ENCODE results near the gene BEGAIN.
"Not testable (repeated sequence)": the region's sequence is repeated elsewhere in the genome, so short reads cannot be mapped to it uniquely, and the experiment has no call there.

Gene BEGAIN

DNA sequence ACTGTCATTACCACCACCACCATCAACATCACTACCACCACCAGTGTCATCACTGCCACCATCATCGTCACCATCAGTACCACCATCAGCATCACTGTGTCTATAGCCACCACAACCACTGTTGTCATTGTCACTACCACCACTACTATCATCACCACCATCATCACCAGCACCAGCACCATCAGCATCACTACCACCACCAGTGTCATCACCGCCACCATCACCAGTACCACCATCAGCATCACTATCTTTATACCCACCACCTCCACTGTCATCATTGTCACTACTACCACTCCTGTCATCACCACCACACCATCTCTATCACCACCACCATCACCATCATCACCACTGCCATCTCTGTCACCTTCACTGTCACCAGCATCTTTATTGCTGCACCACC lies 60.6 kb downstream of the BEGAIN start:
- no peak for DNase-seq

DNA sequence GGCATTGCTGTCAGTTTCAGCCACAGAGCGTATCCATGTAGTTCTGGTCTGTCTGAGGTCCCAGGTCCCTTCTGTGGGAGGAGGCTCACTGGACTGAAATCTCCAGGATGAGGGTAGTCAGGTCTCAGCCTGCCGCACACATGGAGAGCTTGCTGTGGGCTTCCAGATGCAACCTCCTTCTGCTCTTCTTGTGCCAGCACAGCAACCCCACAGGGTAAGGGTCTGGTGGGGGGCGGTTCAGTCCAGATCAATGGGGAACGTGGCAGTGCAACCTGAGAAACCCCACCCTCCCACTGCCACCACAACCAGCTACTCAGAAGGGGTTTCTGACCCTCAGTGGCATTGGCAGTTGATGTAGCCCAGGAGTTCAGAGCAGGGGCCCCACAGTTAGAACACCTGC lies 61.2 kb downstream of the BEGAIN start:
- DNase-seq: no peak

DNA sequence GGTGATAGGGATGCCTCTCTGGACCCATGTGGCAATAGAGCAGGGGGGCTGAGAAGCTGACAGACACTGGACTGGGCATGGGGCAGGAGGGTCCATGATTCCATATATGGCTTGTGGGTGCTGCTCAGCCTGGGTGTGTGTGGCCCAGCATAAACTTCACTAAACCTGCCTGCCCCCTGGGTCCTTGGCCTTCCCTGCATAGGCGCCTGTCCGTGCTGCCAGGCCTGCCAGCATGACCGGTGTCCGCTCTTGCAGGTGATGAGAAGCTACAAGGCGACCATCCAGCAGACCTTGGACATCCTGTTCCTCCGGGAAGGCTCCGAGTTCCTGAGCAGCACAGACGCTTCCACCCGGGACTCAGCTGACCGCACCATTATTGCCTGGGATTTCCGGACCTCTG lies 61.6 kb downstream of the BEGAIN start:
- DNase-seq: no peak

GRCh38 chr14:100524933-100525243 lies 62.3 kb downstream of the BEGAIN start:
- DNase-seq: peak in 2 of 58 donors; percentile 26 to 49

- no peak for DNase-seq
Measured at GRCh38 chr14:100524233-100524932, 62.8 kb downstream of the BEGAIN start.

- DNase-seq: no peak
Measured at GRCh38 chr14:100523843-100524169, 63.4 kb downstream of the BEGAIN start.

DNA sequence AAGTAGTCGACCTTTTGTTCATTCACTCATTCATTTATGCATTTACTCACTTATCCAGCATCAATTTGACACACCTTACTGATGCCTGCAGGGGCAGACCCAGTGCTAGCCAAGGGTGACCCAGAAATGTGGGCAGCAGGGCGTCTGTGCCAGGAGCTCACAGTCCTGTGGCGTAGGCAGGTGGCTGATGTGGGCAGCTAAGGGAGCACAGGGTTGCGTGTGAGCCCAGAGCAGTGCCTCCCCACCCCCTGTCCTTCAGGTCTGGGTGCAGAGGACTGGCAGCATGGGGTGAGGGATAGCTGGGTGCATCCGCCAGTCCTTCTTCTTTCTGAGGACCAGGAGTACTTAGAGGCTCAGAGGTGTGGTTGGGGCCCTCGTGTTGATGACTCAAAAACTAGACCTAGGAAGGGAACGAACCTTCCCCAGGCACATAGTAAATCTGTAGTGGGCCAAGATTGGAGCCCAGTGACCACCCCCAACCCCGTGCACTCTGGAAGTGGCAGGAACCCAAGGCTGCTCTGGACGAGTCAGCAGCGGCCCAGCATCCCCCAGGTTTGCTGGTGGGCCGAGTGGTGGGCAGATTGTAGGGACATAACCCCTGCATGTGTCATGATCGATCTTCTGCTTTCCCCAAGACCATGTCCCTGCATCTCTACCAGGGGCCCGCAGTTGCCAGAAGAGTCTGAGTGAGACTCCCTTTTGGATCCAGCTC lies 63.9 kb downstream of the BEGAIN start:
- DNase-seq: no peak

- no peak for DNase-seq
Measured at GRCh38 chr14:100522616-100523099, 64.6 kb downstream of the BEGAIN start.

GRCh38 chr14:100506053-100506452 lies 81.2 kb downstream of the BEGAIN start:
- DNase-seq: not testable (repeated sequence)

- DNase-seq: no peak
Measured at GRCh38 chr14:100504372-100505078, 82.7 kb downstream of the BEGAIN start.

- DNase-seq: no peak
Measured at GRCh38 chr14:100503251-100503650, 84.0 kb downstream of the BEGAIN start.

DNA sequence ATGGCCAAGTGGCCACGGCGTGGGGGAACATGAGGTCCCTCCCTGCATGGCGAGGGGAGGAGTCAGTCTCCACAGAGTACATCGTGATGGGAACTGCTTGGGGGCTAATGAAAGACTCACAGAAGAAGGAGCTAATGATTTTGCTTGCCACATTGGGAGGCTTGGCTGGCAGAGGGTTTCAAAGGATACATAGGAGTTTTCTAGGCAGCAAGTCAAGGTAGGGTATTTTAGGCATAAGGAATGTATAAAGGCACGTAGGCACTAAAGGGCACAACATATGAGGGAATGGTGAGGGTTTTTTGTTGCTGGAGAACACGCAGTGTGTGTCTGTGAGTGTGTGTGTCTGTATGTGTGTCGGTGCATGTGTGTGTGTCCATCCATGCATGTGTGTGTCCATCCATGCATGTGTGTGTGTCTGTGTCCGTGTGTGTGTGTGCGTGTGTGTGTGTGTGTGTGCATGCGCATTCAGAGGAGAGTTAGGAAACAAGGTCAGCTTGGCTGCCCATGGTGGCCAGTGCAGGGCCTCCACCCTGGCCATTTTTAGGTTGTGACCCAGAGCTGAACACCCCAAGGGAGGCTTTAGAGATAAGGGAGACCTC lies 84.5 kb downstream of the BEGAIN start:
- no peak for DNase-seq

- no peak for DNase-seq
Measured at GRCh38 chr14:100500128-100500527, 87.1 kb downstream of the BEGAIN start.

GRCh38 chr14:100498068-100498467 lies 89.1 kb downstream of the BEGAIN start:
- DNase-seq: no peak

DNA sequence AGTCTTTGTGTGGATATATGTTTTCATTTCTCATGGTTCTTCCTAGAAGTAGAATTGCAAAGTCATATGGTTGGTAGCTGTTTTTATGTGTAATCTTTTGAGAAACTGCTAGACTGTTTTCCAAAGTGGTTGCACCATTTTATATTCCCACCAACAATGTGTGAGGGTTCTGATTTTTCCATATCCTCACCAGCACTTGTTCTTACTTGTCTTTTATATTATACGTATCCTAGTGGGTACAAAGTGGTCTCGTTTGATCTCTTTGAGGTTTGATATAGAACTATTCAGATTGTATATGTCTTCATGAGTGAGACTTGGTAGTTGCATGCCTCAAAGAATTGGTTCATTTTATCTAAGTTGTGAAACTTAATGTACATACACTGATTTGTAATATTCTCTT lies 91.3 kb downstream of the BEGAIN start:
- no peak for DNase-seq

DNA sequence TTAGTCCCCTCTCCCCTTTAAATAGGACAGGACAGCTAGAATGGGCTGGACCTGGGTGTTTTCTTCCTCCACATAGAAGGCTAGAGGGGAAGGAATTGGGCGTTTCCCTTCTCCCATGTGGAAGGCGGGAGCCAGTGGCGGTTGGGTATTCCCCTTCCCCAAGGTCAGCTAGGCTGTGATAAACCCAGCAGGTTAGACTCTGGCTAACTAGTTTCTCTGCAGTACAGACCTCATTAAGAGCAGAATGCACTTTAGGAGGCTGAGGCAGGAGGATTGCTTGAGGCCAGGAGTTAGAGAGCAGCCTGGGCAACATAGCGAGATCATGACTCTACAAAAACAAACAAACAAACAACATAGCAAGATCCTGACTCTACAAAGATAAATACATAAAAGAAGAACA lies 92.6 kb downstream of the BEGAIN start:
- DNase-seq: no peak

- no peak for DNase-seq
Measured at GRCh38 chr14:100490252-100490651, 97.0 kb downstream of the BEGAIN start.

- no peak for DNase-seq
Measured at GRCh38 chr14:100488057-100488456, 99.2 kb downstream of the BEGAIN start.

- no peak for DNase-seq
Measured at GRCh38 chr14:100487304-100487703, 99.9 kb downstream of the BEGAIN start.
